ENCODE data around the gene ANKRD2.

Gene ANKRD2

DNA sequence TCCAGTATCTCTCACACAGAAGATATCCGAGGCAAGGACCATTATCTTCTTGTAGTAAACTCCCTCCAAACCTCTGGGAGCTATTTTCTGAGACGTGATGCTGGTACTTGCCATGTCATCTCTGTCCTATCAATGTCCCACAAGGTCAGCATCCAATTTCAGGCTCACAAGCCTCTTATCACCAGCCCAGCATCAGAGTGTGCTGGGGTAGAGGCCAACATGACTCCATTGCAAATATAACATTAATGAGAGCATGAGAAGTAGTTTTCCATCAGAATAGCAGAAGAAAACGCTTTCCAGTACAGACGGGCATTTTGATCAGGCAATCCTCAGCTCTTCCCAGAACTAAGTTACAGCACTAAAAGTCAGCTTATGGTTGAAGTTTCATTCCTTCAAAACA, 55.2 kb downstream of the ANKRD2 start:
- H3K9me3 ChIP-seq (ENCODE audit: insufficient read depth, low read length, severe bottlenecking) = no peaks in the 10 kb centered on the region
- no peak for DNase-seq
- no peak overlapping the region for H3K4me3 ChIP-seq (ENCODE audit: low read depth in 1 of 2, low read length in 2 of 2)
- H3K9ac ChIP-seq (ENCODE audit: low read depth, low read length) = no peak overlapping the region
- H3K27me3 ChIP-seq (ENCODE audit: insufficient read depth, low read length, poor library complexity) = peaks cover 2% of the 10 kb centered on the region
- H3K4me2 ChIP-seq (ENCODE audit: insufficient read depth, low read length) = no peak overlapping the region
- no peak overlapping the region for H2AFZ ChIP-seq (ENCODE audit: low read depth, low read length)
- H3K27ac ChIP-seq (ENCODE audit: low read length) = no peak overlapping the region
- no peak for TF ChIP-seq EZH2 (IDR thresholded peaks at IDR 0.05; ENCODE audit: borderline replicate concordance, low read depth, low read length, severe bottlenecking)
- TF ChIP-seq, protein P1, sequence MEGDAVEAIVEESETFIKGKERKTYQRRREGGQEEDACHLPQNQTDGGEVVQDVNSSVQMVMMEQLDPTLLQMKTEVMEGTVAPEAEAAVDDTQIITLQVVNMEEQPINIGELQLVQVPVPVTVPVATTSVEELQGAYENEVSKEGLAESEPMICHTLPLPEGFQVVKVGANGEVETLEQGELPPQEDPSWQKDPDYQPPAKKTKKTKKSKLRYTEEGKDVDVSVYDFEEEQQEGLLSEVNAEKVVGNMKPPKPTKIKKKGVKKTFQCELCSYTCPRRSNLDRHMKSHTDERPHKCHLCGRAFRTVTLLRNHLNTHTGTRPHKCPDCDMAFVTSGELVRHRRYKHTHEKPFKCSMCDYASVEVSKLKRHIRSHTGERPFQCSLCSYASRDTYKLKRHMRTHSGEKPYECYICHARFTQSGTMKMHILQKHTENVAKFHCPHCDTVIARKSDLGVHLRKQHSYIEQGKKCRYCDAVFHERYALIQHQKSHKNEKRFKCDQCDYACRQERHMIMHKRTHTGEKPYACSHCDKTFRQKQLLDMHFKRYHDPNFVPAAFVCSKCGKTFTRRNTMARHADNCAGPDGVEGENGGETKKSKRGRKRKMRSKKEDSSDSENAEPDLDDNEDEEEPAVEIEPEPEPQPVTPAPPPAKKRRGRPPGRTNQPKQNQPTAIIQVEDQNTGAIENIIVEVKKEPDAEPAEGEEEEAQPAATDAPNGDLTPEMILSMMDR (IDR thresholded peaks at IDR 0.05; ENCODE audit: borderline replicate concordance, extremely low read depth, low read length, poor library complexity, severe bottlenecking) = no peak
- no peaks in the 10 kb centered on the region for H4K20me1 ChIP-seq (ENCODE audit: insufficient read depth, low read length)
- H3K36me3 ChIP-seq (ENCODE audit: insufficient read depth, low read length) = no peaks in the 10 kb centered on the region
- no peaks in the 10 kb centered on the region for H3K4me1 ChIP-seq (ENCODE audit: insufficient read depth, low read length)
- no peaks in the 10 kb centered on the region for H3K79me2 ChIP-seq (ENCODE audit: insufficient read depth, low read length)
- no peak for ATAC-seq (ENCODE audit: insufficient read depth, low read depth)

DNA sequence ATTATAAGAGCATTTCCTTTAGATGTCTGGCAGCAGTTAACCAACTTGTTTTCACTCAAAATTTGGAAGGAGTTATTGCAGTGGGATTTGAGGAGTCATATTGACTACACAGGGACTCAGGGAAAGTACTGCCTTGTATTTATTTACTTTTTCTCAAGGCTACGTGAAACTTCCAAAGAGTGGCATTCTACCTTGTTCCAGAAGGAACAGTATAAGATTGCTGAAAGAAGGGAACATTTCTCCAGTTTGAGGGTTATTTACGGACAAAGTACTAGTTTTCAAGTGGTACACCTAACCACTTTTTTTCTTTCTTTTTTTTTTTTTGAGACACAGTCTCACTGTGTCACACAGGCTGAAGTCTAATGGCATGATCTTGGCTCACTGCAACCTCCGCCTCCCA, 55.6 kb downstream of the ANKRD2 start:
- no peaks in the 10 kb centered on the region for H3K4me1 ChIP-seq (ENCODE audit: insufficient read depth, low read length)
- H3K4me3 ChIP-seq (ENCODE audit: low read depth in 1 of 2, low read length in 2 of 2) = no peak overlapping the region
- no peak overlapping the region for H2AFZ ChIP-seq (ENCODE audit: low read depth, low read length)
- no peaks in the 10 kb centered on the region for H4K20me1 ChIP-seq (ENCODE audit: insufficient read depth, low read length)
- H3K4me2 ChIP-seq (ENCODE audit: insufficient read depth, low read length) = no peak overlapping the region
- no peak overlapping the region for H3K9ac ChIP-seq (ENCODE audit: low read depth, low read length)
- TF ChIP-seq EZH2 (IDR thresholded peaks at IDR 0.05; ENCODE audit: borderline replicate concordance, low read depth, low read length, severe bottlenecking) = no peak
- TF ChIP-seq, protein P1 (IDR thresholded peaks at IDR 0.05; ENCODE audit: borderline replicate concordance, extremely low read depth, low read length, poor library complexity, severe bottlenecking) = no peak
- H3K27me3 ChIP-seq (ENCODE audit: insufficient read depth, low read length, poor library complexity) = peaks cover 2% of the 10 kb centered on the region
- H3K27ac ChIP-seq (ENCODE audit: low read length) = no peak overlapping the region
- no peaks in the 10 kb centered on the region for H3K36me3 ChIP-seq (ENCODE audit: insufficient read depth, low read length)
- ATAC-seq (ENCODE audit: insufficient read depth, low read depth) = no peak
- no peaks in the 10 kb centered on the region for H3K79me2 ChIP-seq (ENCODE audit: insufficient read depth, low read length)
- no peak for DNase-seq
- no peaks in the 10 kb centered on the region for H3K9me3 ChIP-seq (ENCODE audit: insufficient read depth, low read length, severe bottlenecking)

DNA sequence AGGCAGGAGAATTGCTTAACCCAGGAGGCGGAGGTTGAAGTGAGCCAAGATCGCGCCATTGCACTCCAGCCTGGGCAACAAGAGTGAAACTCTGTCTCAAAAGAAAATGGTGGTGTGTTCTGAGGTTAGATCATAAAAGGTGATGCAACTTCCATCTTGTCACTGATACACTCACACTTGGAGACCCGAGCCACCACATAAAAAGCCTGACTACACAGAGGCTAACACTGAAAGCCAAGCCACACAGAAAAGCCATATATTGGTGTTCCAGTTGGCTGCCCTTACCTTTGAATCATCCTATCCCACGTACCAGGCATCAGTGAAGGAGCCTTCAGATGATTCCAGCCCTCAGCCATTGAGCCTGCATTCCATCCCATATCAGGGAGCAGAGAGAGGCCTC, 56.7 kb downstream of the ANKRD2 start:
- H3K9me3 ChIP-seq (ENCODE audit: insufficient read depth, low read length, severe bottlenecking) = no peaks in the 10 kb centered on the region
- H3K27me3 ChIP-seq (ENCODE audit: insufficient read depth, low read length, poor library complexity) = peaks cover 2% of the 10 kb centered on the region
- H3K79me2 ChIP-seq (ENCODE audit: insufficient read depth, low read length) = no peaks in the 10 kb centered on the region
- H3K4me3 ChIP-seq (ENCODE audit: low read depth in 1 of 2, low read length in 2 of 2) = no peak overlapping the region
- H3K4me1 ChIP-seq (ENCODE audit: insufficient read depth, low read length) = no peaks in the 10 kb centered on the region
- H4K20me1 ChIP-seq (ENCODE audit: insufficient read depth, low read length) = no peaks in the 10 kb centered on the region
- TF ChIP-seq, protein P1 (IDR thresholded peaks at IDR 0.05; ENCODE audit: borderline replicate concordance, extremely low read depth, low read length, poor library complexity, severe bottlenecking) = no peak
- no peak for TF ChIP-seq EZH2 (IDR thresholded peaks at IDR 0.05; ENCODE audit: borderline replicate concordance, low read depth, low read length, severe bottlenecking)
- H3K27ac ChIP-seq (ENCODE audit: low read length) = no peak overlapping the region
- H3K9ac ChIP-seq (ENCODE audit: low read depth, low read length) = no peak overlapping the region
- ATAC-seq (ENCODE audit: insufficient read depth, low read depth) (no peak), DNase-seq (no peak)
- no peaks in the 10 kb centered on the region for H3K36me3 ChIP-seq (ENCODE audit: insufficient read depth, low read length)
- H2AFZ ChIP-seq (ENCODE audit: low read depth, low read length) = no peak overlapping the region
- no peak overlapping the region for H3K4me2 ChIP-seq (ENCODE audit: insufficient read depth, low read length)

DNA sequence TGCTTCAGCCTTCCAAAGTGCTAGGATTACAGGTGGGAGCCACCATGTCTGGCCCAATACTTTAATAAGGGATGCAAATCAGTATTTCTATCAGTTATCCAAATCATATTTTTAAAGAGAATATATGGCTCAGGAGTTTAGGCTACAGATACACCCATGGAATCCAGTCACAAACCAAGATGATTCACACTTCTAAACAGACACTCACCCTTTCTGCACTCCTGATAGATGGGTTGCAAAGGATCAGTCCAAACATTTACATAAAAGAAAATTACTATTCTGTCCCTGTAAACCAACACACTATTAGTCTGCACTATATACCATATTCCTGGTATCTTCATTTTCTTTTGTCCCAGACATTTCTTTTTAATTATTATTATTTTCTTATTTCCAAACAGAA, 58.5 kb downstream of the ANKRD2 start:
- H2AFZ ChIP-seq (ENCODE audit: low read depth, low read length) = no peak overlapping the region
- H3K9ac ChIP-seq (ENCODE audit: low read depth, low read length) = no peak overlapping the region
- H3K79me2 ChIP-seq (ENCODE audit: insufficient read depth, low read length) = no peaks in the 10 kb centered on the region
- no peak for TF ChIP-seq EZH2 (IDR thresholded peaks at IDR 0.05; ENCODE audit: borderline replicate concordance, low read depth, low read length, severe bottlenecking)
- TF ChIP-seq, protein P1 (IDR thresholded peaks at IDR 0.05; ENCODE audit: borderline replicate concordance, extremely low read depth, low read length, poor library complexity, severe bottlenecking) = no peak
- DNase-seq (no peak), ATAC-seq (ENCODE audit: insufficient read depth, low read depth) (no peak)
- H4K20me1 ChIP-seq (ENCODE audit: insufficient read depth, low read length) = no peaks in the 10 kb centered on the region
- no peaks in the 10 kb centered on the region for H3K4me1 ChIP-seq (ENCODE audit: insufficient read depth, low read length)
- H3K27me3 ChIP-seq (ENCODE audit: insufficient read depth, low read length, poor library complexity) = peaks cover 2% of the 10 kb centered on the region
- no peaks in the 10 kb centered on the region for H3K9me3 ChIP-seq (ENCODE audit: insufficient read depth, low read length, severe bottlenecking)
- H3K4me3 ChIP-seq (ENCODE audit: low read depth in 1 of 2, low read length in 2 of 2) = no peak overlapping the region
- no peak overlapping the region for H3K4me2 ChIP-seq (ENCODE audit: insufficient read depth, low read length)
- H3K36me3 ChIP-seq (ENCODE audit: insufficient read depth, low read length) = no peaks in the 10 kb centered on the region
- no peak overlapping the region for H3K27ac ChIP-seq (ENCODE audit: low read length)

Data from DND-41 (cell line).